Left kidney (tissue), 2 donors: ENCODE measurements around the gene PNMA8B. TPM values are rescaled to one million over a fixed set of nuclear protein-coding genes. Genes with fewer than 3 reads are reported as not detected.

Source experiments
- DNase-seq: peaks from one replicate; pipeline ENCODE4 v3.0.0-alpha.2; 2013
- polyA plus RNA-seq: library from polyadenylated mRNA; unstranded; fragments of 120-200 nt; gene quantifications from one replicate; pipeline ENCODE4 v1.2.1, GENCODE V29; 2013; ENCODE audit not compliant: insufficient read length

The PNMA8B gene
- polyA plus RNA-seq, 1 donor: 2.9 TPM

GRCh38 chr19:46460055-46460454 is 35.6 kb downstream of the PNMA8B start:
- no peak for DNase-seq

DNA sequence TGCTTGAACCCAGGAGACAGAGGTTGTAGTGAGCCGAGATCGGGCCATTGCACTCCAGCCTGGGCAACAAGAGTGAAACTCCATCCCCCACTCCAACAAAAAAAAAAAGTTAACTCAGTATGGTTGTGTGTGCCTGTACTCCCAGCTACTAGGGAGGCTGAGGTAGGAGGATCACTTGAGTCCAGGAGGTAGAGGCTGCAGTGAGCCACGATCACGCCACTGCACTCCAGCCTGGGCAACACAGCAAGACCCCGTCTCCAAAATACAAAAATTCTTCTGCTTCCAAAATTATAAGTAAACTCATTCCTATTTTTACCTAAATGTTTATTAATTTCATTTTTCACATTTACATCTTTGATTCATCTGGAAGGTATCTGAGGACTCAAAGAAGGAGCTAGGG is 38.7 kb downstream of the PNMA8B start:
- no peak for DNase-seq

GRCh38 chr19:46454244-46454643 is 41.4 kb downstream of the PNMA8B start:
- DNase-seq: no peak

GRCh38 chr19:46453661-46454060 is 42.0 kb downstream of the PNMA8B start:
- no peak for DNase-seq

- DNase-seq: no peak
These were observed 43.5 kb downstream of the PNMA8B start for GRCh38 chr19:46452186-46452585.

DNA sequence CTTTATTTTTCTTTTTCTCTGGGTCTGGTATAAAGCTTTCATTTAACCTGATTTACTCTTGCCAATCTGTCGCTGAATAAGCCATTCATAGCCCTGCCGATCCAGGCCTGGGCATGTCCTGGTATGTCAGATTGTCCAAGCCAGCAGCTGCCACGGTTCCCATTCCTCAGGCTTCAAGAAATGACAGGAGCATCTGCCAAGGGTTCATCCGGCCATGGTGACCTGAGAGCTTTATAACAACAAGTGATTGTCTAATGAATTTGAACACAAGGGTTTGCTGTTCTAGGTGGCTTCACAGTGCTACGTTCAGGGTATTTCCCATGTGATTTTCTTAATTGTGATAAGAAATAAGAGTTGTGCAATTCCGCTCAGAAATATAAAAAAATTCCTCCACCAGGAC is 44.3 kb downstream of the PNMA8B start:
- no peak for DNase-seq

GRCh38 chr19:46450737-46451136 is 44.9 kb downstream of the PNMA8B start:
- DNase-seq: no peak

GRCh38 chr19:46449228-46449627 is 46.4 kb downstream of the PNMA8B start:
- no peak for DNase-seq

DNA sequence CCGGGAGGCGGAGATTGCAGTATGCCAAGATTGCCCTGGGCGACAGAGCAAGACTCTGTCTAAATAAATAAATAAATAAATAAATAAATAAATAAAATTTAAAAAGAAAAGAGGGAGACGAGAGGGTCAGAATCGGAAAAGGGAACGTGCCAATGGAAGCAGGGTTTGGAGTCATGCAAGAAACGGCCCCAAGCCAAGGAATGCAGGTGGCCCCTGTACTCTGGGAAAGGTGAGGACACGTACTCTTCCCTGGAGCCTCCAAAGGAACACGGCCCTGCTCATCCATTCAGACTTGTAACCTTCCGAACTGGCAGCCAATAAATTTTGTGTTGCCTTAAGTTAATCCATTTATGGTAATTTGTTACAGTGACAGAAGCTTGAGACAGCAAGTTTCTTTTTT is 47.1 kb downstream of the PNMA8B start:
- DNase-seq: no peak

DNA sequence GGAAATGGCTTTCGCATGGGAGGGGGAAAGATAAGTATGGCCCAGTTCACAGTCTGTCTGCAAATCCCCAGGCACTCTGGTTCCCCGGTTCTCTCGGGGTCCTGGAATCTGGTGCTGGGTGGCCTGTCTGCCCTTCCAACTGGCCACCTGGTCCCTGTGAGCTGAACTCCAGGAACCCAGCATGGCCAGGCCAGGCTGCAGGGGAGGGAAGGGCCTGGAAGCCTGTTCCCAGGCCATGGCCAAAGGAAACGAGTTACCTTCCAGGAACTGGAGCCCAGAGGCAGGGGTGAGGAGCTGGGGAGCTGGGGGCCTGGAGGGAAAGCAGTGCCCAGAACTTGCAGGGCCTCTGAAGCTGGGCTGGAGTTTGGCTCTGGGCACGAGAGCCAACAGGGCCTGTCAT is 47.8 kb downstream of the PNMA8B start:
- no peak for DNase-seq

DNA sequence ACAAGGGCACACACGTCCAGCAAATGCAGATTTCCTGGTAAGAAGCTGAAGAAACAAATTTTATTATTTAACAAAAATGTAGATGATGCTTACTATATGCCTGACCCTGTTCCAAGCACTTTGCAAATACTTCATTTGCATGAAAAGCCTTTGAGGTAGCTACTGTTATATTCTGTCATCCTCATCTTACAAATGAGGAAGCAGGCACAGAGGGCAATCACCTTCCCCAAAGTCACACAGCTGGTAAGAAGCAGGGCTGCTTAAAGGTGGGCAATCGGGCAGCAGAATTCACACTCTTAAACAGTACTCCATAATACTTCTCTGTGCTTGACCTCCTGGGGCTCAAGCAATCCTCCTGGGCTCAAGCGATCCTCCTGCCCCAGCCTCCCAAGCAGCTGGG is 48.7 kb downstream of the PNMA8B start:
- DNase-seq: no peak

DNA sequence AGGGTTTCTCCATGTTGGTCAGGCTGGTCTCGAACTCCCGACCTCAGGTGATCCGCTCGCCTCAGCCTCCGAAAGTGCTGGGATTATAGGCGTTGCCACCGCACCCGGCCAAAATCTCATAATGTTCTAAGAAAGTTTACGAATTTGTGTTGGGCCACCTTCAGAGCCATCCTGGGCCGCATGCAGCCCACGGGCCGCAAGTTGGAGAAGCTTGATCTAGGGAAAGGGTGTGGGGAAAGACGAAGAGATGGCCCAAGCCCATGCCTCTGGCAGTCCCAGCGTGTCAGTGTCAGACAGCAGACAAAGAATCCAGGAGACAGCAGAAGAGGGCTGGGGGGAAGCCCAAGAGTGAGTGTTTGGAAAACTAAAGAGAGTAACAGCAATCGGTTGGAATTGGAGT is 49.6 kb downstream of the PNMA8B start:
- no peak for DNase-seq

GRCh38 chr19:46442808-46443450 is 52.7 kb downstream of the PNMA8B start:
- no peak for DNase-seq

- DNase-seq: no peak
These were observed 53.8 kb downstream of the PNMA8B start for GRCh38 chr19:46441866-46442265.

Other genes with a start within 250 kb of the PNMA8B start
- 58.2 TPM for gene HIF3A, start 198.8 kb downstream of the PNMA8B start, polyA plus RNA-seq
- 130 TPM for gene PPP5C, start 148.8 kb downstream of the PNMA8B start, polyA plus RNA-seq
- 45.2 TPM for gene CCDC8, start 82.3 kb downstream of the PNMA8B start, polyA plus RNA-seq
- gene PNMA8C, start 66.9 kb downstream of the PNMA8B start, polyA plus RNA-seq: 0.70 TPM
- gene PNMA8A, start 24.3 kb downstream of the PNMA8B start, polyA plus RNA-seq: 46.5 TPM
- 447 TPM for gene CALM3, start 105.5 kb upstream of the PNMA8B start, polyA plus RNA-seq
- gene PTGIR, start 129.2 kb upstream of the PNMA8B start, polyA plus RNA-seq: 1.7 TPM
- gene GNG8, start 140.3 kb upstream of the PNMA8B start, polyA plus RNA-seq: 2.9 TPM
- 24.5 TPM for gene DACT3, start 165.3 kb upstream of the PNMA8B start, polyA plus RNA-seq
- 39.6 TPM for gene PRKD2, start 221.2 kb upstream of the PNMA8B start, polyA plus RNA-seq